Measurements from ENCODE around the gene EVI5L. TPM values are rescaled to one million over a fixed set of nuclear protein-coding genes. Genes with fewer than 3 reads are reported as not detected.

Gene EVI5L
- total and polyA plus RNA-seq, 2 donors (not counting 3 experiments of a cell fraction or from before 2014, with no cell fraction given) = 11.9 to 13.5 TPM

DNA sequence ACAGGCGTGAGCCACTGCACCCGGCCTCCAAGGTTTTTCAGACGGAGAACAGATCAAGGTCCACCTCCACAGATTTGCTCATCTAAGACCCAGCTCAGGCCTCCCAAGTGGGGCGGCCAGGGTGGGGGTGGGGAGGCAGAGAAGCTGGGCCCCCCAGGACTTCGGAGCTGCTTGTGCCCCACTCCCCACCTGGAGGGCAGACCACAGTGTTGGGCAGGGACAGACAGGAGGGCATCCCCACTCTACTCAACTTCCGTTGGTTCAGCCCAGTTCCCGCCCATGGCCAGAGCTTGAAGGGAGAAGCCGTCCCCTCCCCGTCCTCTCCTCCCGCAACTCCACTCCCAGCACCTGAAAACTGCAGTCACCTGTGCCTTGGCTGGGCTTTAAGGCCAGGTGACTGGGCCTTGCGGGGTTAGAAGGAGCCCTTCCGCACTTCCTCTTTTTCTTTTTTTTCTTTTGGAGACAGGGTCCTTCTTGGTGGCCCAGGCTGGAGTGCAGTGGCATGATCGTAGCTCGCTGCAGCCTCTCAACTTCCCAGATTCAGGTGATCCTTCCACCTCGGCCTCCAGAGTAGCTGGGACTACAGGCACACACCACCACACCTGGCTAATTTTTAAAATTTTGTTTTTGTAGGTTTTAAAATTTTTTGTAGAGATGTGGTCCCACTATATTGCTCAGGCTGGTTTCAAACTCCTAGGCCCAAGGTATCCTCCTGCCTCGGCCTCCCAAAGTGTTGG is 57.6 kb downstream of the EVI5L start:
- no peak overlapping the region for H2AFZ ChIP-seq (ENCODE audit: low read depth, low read length)
- peaks cover 8% of the 10 kb centered on the region for H3K4me1 ChIP-seq (ENCODE audit: control insufficient read depth, extremely low read depth, insufficient read depth, low read length)
- dilution Hi-C loops (cut with MboI; ENCODE audit: extremely low pct_ligation_motif_present, low sequenced_read_pairs) = no loop called here
- ChIA-PET POLR2A (no interaction called here), CTCF (interaction anchor here (1.0 to 4.7 kb wide), 5 partner anchors 9 to 207 kb away, joined by 3 to 20 read pairs (median 3); partner anchors contain the start of gene TRAPPC5)
- no peaks in the 10 kb centered on the region for H4K20me1 ChIP-seq (replicated peaks; ENCODE audit: control insufficient read depth, extremely low read depth, insufficient read depth, low read length)
- FAIRE-seq = no peak
- no peak overlapping the region for H3K27ac ChIP-seq (ENCODE audit: insufficient read depth, low read depth, low read length)
- intact Hi-C loops (cut with micrococcal nuclease) = loop anchor here (1.0 kb wide), 1 partner anchor 16 kb away; the partner anchor contains the start of gene MAP2K7
- DNase-seq (ENCODE audit: low read depth, low spot score) = no peak
- no peaks in the 10 kb centered on the region for H3K36me3 ChIP-seq (ENCODE audit: control insufficient read depth in 2 of 2, extremely low read depth in 1 of 2, insufficient read depth in 2 of 2, low read length in 2 of 2)
- no peak overlapping the region for H3K4me3 ChIP-seq (replicated peaks in 1 of 3; ENCODE audit: insufficient read depth in 1 of 3, low read depth in 1 of 3, low read length in 3 of 3)
- H3K9ac ChIP-seq (replicated peaks; ENCODE audit: extremely low read depth, insufficient read depth, low read length) = no peak overlapping the region
- no peaks in the 10 kb centered on the region for H3K9me1 ChIP-seq (replicated peaks; ENCODE audit: control insufficient read depth, extremely low read depth, insufficient read depth, low read length)
- H3K4me2 ChIP-seq (ENCODE audit: insufficient read depth, low read length) = peak overlapping the region; percentile 62
- BruUV-seq (replicated peaks) = no TSS peak
- TF ChIP-seq FOS (IDR thresholded peaks at IDR 0.05; ENCODE audit: borderline replicate concordance, insufficient read depth, low read length) (no peak), GATA2 (IDR thresholded peaks at IDR 0.05; ENCODE audit: insufficient read depth, insufficient read length, low read depth, low read length) (no peak), MYC (IDR thresholded peaks at IDR 0.05; ENCODE audit: low read depth, low read length) (no peak), POLR2AphosphoS5 (IDR thresholded peaks at IDR 0.05; ENCODE audit: insufficient read depth, low read depth, low read length) (no peak), EZH2 (IDR thresholded peaks at IDR 0.05; ENCODE audit: borderline replicate concordance, low read depth, low read length, severe bottlenecking) (no peak), JUN (IDR thresholded peaks at IDR 0.05; ENCODE audit: borderline replicate concordance, insufficient read depth, insufficient read length, low read depth) (no peak), POLR2A (IDR thresholded peaks at IDR 0.05; ENCODE audit: low read depth, low read length) (no peak)
- TF ChIP-seq, protein P1, sequence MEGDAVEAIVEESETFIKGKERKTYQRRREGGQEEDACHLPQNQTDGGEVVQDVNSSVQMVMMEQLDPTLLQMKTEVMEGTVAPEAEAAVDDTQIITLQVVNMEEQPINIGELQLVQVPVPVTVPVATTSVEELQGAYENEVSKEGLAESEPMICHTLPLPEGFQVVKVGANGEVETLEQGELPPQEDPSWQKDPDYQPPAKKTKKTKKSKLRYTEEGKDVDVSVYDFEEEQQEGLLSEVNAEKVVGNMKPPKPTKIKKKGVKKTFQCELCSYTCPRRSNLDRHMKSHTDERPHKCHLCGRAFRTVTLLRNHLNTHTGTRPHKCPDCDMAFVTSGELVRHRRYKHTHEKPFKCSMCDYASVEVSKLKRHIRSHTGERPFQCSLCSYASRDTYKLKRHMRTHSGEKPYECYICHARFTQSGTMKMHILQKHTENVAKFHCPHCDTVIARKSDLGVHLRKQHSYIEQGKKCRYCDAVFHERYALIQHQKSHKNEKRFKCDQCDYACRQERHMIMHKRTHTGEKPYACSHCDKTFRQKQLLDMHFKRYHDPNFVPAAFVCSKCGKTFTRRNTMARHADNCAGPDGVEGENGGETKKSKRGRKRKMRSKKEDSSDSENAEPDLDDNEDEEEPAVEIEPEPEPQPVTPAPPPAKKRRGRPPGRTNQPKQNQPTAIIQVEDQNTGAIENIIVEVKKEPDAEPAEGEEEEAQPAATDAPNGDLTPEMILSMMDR (IDR thresholded peaks at IDR 0.05; ENCODE audit: extremely low read depth in 1 of 2, insufficient read depth in 1 of 2, low read depth in 1 of 2, low read length in 2 of 2) = no peak
- TF ChIP-seq, protein P2, sequence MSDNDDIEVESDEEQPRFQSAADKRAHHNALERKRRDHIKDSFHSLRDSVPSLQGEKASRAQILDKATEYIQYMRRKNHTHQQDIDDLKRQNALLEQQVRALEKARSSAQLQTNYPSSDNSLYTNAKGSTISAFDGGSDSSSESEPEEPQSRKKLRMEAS (IDR thresholded peaks at IDR 0.05; ENCODE audit: insufficient read depth, insufficient read length) = no peak
- no peaks in the 10 kb centered on the region for H3K79me2 ChIP-seq (ENCODE audit: control insufficient read depth, insufficient read depth, low read length)
- no peaks in the 10 kb centered on the region for H3K9me3 ChIP-seq (replicated peaks; ENCODE audit: control insufficient read depth, insufficient read depth, low read length)
- no peaks in the 10 kb centered on the region for H3K27me3 ChIP-seq (ENCODE audit: control insufficient read depth in 2 of 2, insufficient read depth in 2 of 2, low read length in 2 of 2)

All from endothelial cell of umbilical vein (primary cell).